GM19452 (cell line): ENCODE measurements around the gene PIM3.

Experiments
- ATAC-seq: cut with Tn5 transposase; IDR thresholded peaks from one replicate; pipeline ENCODE4 v1.9.1; 2021; ENCODE audit not compliant: unreplicated experiment

PIM3 gene

DNA sequence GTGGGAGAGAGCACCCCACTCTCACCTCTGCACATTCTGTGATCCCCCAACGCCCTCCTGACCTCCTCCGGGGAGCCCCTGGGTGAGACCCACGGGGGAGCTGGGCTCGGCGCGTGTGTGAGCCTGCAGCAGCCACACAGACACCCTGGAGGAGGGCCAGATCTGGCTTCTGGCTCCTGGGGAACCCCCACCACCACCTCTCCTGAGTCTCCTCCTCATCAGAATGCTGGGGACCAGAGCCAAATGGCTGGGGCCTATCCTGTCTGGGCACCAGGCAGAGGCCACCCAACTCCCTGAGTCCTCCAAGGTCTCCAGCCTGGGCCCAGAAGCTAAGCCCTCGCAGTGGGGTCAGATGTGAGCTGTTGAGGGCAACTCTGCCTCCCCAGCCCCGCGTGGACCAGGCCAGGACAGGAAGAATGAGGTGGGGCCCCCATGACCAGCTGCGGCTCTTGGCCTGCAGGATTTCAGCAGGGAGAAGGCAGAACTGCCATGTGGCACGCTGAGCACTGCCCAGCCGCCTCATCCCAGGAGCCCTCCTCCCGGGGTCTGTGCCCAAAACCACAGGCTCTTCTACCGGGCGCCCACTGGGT lies 5.5 kb upstream of the PIM3 start:
- ATAC-seq: no peak

DNA sequence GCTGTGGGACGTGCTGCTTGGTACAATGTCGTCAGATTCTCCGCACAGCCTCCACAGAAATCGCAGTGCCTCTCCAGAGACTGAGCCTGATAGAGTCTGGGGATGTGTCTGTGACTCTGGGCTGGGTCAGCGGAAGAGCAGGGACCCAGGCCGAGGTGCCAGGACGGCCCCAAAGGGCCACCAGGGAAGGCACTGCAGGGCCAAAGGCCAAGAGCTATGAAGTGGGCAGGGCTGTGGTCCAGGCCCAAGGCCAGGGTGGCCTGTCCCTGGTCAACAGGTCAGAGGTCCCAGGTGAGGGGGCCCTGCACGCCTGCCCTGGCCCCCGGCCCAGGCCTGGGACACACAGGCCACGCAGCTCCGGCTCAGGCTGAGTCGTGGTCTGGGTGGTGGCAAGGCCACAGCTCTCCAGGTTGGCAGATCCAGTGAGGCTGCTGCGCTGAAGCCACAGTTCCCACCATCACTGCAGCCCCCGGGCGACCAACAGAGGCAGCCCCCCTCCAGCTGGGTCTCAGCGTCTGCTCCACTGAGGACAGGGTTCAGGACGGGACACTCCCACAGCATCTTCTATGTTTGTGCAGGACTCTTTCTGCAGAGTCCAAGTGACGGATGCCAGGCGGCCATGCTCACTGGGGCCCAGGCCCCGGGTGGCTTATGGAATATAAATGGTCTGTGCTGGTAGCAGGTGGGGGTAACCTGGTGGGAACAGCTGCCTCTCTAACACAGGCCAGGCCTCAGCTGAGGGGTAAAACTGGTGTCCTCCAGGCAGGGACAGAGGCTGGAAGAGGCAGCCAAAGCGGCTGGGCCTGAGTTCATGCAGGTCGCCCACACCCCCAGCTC lies 4.8 kb upstream of the PIM3 start:
- no peak for ATAC-seq

DNA sequence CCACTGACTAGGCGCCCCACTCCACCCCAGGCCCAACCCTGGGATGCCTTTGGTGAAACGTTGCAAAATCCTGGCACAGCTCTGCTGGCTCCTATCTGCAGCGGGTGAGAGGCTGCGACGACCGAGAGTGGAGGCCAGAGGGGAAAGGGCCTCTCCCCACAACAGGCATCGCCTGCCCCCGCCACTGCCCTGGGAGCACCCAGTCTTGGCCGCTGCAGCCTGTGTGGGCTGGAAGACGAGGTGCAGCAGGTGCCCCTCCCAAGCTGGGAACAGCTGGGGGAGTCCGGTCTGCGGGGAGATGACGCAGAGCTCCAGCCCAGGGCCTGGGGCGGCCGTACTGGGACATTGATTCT lies 4.2 kb upstream of the PIM3 start:
- no peak for ATAC-seq

DNA sequence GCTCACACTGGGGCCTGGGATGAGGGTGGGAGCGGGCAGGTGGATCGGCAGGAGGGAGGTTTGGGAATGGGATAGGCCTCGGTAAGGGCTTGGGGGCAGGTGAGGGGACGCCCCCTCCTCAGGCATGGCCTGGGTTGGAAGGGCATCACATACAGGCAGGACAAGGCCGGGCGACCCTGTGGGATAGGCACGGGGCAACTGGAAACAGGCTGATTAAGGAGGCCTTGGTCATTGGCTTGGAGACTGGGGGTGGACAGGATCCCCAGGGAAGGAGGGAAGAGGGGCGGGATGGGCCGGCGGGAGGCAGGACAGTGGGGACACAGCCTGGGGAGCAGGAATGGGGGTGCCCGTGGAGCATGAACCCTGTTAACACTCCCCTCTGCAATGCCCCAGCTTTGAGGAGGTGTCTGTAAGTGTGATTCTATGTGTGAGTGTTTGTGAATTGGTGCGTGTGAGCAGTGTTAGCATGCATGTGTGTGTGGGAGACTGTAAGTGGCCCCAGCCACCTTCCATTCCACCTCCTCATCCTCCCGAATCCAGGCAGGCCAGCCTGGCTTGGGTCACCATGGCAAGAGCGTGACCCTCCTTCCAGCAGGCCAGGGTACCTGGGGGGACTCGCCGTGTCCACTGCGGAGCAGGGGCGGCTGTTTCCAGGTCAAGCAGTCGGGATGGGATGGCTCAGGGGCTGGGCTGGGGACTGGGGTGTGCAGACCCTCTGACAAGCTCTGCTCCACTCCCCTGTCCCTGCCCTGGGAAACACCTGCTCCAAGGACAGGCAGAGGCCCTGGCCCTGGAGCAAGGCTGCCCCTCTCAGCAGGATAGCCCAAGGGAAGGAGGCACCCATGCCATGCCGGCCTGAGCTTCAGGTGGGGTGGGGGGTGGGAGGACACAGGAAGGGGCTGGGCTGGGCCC lies 3.4 kb upstream of the PIM3 start:
- ATAC-seq: no peak

DNA sequence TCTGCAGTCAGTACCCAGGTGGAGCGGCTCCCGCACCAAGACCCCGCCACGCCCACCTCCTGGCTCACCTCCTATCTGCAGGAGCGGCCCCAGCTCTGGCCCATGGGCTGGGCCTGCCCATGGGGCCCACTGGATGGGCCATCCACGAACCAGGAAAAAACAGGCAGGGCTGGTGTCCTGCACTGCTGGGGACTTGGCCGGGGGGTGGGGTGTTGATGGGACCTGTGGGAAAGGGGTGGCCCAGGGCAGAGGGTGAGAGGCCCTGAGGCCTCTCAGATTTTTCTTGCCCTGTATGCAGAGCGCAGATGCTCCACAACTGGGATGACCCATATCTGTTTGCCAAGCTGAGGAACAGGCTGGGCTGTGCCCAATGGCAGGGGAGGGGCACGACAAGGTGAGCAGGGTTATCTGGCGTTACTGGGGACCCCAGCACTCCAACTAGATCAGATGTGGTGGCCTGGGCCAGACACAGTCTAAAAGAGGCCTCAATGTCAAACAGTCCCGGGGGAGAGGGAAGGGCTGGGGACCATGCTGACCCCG lies 2.7 kb upstream of the PIM3 start:
- no peak for ATAC-seq

DNA sequence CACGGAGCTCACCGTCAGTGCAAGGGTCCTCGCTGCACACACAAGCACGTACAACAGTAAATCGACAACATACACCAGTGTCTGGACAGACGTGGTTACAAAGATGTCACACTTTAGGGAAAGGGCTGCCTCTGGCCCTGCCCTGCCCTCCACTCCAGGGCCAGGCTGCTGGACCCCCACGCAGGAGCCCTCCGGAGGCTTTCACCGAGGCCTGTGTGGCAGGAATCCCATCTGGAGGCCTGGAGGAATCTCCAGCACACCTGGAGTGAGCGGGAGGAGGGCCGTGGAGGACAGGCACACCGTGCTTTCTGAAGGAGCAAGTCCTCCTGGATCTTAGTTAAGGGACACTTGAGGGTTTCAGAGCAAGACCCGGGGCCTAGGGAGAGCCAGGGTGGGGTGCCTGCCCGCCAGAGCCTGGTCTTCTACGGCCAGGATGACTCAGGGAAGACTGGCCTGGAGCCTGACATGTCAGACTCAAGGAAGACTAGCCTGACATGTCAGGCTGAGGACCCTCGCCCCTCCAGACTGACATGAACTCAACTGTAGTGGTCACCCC lies 2.1 kb upstream of the PIM3 start:
- ATAC-seq: no peak

DNA sequence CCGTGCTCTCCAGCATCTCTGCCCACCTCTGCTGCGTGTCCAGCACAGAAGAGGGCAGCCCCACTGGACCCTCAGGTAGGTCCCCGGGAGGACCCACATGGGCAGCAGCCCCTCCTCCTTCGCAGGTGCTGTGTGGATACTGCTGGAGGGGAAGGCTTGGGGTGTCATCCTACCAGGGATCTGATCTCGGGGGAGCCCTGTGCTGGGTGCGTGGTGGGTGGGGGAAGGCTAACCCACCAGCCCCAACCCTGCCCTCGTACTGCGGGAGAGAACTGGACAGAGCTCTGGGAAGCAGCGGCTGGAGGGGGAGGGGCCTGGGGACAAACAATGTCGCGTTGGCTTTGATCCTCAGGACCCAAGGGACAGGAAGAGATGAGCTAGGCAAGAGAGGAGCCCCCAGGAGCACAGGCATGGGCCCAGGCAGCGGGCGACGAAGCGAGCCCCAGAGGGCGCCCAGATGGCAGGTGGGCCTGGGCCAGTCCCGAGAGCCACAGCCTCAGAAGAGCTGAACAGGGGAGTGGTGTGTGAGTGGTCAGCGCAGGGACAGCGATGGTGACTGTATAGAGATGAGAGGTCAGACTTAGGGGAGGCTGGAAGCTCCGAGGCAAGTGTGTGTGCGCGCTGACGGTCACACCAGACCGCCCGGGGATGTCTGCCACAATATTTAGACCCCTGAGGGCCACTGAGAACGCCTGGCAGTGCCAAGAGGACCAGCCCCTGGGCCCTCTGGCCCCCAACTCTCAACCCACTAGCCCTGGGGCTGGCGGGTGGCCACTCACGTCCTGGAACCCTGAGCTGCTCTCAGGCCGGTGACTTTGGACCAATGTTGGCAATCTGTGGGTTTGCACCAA lies 1.4 kb upstream of the PIM3 start:
- no peak for ATAC-seq

DNA sequence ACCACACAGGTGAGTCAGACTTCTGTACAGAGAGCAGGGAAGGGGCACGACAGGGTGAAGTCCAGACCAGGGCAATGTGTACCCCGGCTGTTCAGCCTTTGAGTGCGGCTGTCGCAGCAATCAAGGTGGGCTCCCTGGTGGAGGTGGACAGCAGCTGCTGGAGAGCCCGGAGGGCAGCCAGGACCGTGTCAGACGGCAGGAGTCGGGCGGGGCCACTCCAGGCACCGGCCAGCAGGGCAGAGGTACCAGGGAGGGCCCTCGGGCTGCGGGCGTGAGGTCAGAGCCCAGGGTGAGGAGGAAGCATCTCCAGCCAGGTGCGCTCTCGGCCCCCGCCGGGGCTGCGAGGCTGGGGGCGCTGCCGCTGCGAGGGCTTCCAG lies 802 bp upstream of the PIM3 start:
- ATAC-seq: no peak

DNA sequence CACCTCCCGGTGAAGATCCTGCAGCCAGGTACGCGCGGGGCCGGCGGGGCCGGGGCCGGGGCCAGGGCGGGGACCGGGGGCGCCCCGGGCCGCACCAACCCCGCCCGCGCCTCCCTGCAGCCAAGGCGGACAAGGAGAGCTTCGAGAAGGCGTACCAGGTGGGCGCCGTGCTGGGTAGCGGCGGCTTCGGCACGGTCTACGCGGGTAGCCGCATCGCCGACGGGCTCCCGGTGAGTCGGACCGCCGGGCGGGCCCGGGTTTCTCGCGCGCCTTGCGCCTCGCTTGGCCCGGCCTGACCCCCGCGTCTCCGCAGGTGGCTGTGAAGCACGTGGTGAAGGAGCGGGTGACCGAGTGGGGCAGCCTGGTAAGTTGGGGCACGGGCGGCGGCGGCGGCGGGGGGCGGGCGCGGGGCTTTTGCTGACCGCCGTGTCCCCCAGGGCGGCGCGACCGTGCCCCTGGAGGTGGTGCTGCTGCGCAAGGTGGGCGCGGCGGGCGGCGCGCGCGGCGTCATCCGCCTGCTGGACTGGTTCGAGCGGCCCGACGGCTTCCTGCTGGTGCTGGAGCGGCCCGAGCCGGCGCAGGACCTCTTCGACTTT lies 531 bp downstream of the PIM3 start:
- no peak for ATAC-seq

DNA sequence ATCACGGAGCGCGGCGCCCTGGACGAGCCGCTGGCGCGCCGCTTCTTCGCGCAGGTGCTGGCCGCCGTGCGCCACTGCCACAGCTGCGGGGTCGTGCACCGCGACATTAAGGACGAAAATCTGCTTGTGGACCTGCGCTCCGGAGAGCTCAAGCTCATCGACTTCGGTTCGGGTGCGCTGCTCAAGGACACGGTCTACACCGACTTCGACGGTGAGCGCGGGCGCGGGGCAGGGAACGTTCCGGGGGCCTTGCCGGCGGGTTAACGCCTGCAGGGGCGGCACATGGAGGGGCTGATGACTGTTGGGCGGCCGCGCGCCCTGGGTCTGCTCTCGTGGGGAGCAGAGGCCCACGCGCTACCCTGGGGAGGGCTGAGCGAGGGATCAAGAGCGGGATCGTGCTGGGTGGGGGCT lies 1.0 kb downstream of the PIM3 start:
- ATAC-seq: no peak

DNA sequence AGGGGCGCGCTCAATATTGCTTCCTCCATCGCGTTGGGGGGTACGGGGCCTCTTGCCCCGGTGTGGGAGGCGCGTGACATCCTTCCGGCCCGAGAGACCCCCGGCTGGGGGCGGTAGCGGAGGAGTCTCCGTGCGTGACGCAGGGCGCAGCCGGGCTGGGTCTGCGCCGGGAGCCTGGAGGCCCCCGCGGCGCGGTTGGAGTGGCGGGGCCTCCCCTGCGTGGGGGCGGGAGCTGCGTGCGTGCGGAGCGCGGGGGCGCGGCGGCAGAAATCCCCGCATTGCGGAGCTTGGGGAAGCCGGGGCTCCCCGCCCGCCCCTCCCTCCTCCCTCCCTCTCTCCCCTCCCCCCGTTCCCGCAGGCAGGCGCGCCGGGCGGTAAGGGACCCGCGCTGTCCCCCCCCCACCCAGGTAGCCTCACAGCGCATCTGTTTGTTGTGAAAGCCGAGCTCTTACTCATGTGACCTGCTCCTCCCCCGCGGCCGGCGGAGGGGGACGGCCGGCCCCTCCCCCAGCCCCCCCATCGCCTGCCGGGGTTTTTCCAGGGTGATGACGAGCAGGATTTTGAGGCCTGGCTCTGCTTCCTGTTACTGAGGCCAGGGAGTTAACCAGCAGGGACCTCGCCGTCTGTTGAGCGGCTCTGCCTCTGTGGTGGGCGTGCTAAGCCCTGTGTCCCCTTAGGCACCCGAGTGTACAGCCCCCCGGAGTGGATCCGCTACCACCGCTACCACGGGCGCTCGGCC lies 1.6 kb downstream of the PIM3 start:
- ATAC-seq: no peak

DNA sequence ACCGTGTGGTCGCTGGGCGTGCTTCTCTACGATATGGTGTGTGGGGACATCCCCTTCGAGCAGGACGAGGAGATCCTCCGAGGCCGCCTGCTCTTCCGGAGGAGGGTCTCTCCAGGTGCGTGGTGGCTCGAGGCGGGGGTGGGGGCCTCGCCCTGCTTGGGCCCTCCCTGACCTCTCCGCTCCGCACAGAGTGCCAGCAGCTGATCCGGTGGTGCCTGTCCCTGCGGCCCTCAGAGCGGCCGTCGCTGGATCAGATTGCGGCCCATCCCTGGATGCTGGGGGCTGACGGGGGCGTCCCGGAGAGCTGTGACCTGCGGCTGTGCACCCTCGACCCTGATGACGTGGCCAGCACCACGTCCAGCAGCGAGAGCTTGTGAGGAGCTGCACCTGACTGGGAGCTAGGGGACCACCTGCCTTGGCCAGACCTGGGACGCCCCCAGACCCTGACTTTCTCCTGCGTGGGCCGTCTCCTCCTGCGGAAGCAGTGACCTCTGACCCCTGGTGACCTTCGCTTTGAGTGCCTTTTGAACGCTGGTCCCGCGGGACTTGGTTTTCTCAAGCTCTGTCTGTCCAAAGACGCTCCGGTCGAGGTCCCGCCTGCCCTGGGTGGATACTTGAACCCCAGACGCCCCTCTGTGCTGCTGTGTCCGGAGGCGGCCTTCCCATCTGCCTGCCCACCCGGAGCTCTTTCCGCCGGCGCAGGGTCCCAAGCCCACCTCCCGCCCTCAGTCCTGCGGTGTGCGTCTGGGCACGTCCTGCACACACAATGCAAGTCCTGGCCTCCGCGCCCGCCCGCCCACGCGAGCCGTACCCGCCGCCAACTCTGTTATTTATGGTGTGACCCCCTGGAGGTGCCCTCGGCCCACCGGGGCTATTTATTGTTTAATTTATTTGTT lies 2.4 kb downstream of the PIM3 start:
- ATAC-seq: no peak

DNA sequence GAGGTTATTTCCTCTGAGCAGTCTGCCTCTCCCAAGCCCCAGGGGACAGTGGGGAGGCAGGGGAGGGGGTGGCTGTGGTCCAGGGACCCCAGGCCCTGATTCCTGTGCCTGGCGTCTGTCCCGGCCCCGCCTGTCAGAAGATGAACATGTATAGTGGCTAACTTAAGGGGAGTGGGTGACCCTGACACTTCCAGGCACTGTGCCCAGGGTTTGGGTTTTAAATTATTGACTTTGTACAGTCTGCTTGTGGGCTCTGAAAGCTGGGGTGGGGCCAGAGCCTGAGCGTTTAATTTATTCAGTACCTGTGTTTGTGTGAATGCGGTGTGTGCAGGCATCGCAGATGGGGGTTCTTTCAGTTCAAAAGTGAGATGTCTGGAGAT lies 3.1 kb downstream of the PIM3 start:
- no peak for ATAC-seq

DNA sequence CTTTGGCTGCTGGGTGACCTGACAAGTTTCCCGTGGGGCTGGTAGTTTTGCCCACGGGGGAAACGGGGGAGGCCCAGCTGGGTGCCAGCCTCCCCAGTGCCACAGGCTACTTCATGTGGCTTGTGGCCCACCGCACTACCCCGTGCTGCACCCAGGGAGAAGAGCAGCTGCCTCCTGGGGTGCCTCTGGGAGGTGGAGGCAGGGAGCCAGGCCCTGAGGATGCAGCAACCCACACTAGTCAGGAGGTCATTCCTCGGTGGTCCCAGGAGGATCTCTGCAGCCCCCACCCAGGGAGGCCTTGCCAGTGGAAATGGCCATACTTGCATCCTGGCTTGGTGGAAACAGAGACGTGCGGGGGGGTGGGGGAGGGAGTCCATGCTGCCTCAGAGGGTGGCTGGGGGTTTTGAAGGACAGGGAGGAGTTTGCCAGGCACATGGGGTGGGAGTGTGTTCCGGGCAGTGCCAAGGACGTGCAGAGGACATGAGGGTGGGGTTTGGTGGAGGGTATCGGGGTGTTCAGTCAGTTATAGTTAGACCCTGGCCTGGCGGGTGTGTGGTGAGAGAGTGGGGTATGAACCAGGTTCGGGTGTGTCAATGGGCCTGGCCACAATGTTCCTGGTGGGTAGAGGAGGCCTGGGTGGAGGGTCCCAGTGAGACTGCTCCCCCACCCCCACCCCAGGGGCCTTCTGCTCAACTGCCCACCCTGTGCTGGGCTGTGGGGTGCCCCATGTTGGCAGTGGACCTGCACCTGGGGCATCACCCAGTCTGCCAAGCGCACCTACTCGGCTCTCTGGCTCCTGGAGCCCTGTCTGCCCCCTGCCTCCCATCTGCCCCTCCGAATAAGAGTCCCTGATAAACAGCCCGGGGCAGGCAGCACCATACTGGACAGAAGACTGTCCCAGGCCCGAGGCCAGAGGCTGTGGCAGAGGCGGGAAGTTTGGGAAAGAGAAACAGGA lies 3.8 kb downstream of the PIM3 start:
- no peak for ATAC-seq

DNA sequence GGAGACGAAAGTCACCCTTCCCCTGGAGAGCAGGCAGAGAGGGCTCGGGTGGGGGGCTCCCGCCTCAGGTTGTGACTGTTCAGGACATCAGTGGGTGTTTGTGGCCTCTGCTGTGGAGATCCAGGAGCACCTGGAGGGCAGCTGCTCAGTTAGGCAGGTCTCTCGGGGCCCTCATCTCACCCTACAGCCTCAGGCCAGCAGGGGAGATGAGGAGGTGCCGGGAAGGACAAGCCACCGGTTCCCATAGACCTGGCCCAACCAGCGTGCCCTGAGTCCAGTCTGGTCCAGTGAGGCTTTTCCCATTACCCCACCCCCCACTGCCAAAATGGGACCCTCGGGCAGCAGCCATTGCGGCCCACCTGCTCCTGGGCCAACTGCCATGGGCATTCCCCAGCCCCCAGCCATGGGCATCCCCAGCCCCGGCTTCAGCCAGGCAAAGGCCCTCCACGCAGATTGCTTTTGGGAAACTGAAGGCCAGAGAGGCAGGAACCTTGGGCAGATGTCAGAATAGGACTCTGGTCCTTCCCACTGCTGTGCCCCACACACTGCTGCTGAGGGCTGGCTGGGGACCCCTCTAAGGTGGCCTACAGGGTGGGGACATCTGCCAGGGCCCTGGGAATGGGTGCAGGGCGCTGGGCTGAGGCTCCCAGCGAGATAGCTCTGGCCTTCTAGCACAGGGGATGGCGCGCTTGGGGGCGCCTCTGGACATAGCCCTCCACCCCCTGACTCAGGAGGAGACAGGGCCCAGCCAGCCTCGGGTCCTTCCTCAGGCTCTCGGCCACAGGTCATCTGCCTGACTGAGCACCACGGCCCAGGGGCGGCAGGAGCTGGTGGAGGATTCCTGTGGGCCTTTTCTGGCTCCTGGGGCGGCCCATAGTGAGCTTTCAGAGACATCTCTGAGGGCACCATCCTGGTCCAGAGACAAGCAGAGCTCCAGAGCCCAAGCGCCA lies 4.8 kb downstream of the PIM3 start:
- no peak for ATAC-seq
